ENCODE measurements around the gene PARP9. TPM values are rescaled to one million over a fixed set of nuclear protein-coding genes. Genes with fewer than 3 reads are reported as not detected.

The PARP9 gene
- total and polyA plus RNA-seq, 10 of the 15 experiments (the other 5 are each of a cell fraction or from before 2014, with no cell fraction given) = 34.0 to 122 (median 46.1) TPM

DNA sequence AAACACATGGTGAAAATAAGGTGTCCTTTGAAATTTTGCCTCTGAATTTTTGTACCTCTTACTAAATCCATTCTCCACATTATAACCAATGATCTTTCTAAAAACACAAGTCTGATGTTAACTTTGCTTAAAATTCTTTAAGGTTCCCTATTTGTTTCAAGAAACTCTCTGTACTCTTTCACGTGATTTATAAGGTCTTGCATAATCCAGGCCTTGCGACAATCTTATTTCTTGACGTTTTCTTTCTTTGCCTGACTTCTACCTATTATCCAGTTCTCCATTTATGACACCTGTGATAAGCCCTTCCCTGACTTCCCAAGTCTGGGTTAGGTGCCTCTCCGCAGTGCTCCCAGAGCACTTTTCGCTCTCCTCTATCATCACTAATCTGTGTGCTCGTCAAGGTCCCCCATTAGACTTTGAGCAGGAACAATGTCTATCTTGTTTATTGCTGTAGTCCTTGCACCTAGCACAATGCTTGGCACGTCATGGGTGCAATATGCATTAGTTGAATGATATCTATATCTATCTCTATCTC lies 25.1 kb downstream of the PARP9 start:
- Histone ChIP-seq H3K79me2 (ENCODE audit: control insufficient read depth, insufficient read depth, low read length) (no peaks in the 10 kb centered on the region), H3K4me3 (no peak overlapping the region), H3K9me3 (replicated peaks; ENCODE audit: control insufficient read depth, insufficient read depth, low read length) (no peaks in the 10 kb centered on the region), H4K20me1 (ENCODE audit: control insufficient read depth, insufficient read depth) (no peaks in the 10 kb centered on the region), H3K9ac (ENCODE audit: control insufficient read depth, insufficient read depth, low read length) (no peak overlapping the region), H3K27ac (ENCODE audit: control insufficient read depth, insufficient read depth) (no peak overlapping the region), H2AFZ (ENCODE audit: control insufficient read depth, low read depth, low read length) (no peak overlapping the region), H3K4me1 (ENCODE audit: control insufficient read depth, insufficient read depth, low read length) (peaks cover 5% of the 10 kb centered on the region), H3K27me3 (replicated peaks in 1 of 2; ENCODE audit: control insufficient read depth in 2 of 2, insufficient read depth in 2 of 2, low read length in 1 of 2) (no peaks in the 10 kb centered on the region), H3K4me2 (ENCODE audit: control insufficient read depth, insufficient read depth) (no peak overlapping the region), H3K36me3 (ENCODE audit: control insufficient read depth in 2 of 2, insufficient read depth in 2 of 2, low read length in 1 of 2) (peaks cover 2 to 7% of the 10 kb centered on the region in 2 experiments)
- FAIRE-seq (no peak), ATAC-seq (no peak), DNase-seq (ENCODE audit: low read depth, low spot score) (no peak)
- no peak for TF ChIP-seq GABPA (IDR thresholded peaks at IDR 0.05; ENCODE audit: low read depth)
- TF ChIP-seq, protein P1, sequence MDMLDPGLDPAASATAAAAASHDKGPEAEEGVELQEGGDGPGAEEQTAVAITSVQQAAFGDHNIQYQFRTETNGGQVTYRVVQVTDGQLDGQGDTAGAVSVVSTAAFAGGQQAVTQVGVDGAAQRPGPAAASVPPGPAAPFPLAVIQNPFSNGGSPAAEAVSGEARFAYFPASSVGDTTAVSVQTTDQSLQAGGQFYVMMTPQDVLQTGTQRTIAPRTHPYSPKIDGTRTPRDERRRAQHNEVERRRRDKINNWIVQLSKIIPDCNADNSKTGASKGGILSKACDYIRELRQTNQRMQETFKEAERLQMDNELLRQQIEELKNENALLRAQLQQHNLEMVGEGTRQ (IDR thresholded peaks at IDR 0.05; ENCODE audit: borderline replicate concordance, low read depth, low read length) = no peak
- TF ChIP-seq BACH1 (IDR thresholded peaks at IDR 0.05; ENCODE audit: borderline replicate concordance) = no peak
- TF ChIP-seq CBFB (IDR thresholded peaks at IDR 0.05; ENCODE audit: low read depth) = no peak
- TF ChIP-seq KDM1A (IDR thresholded peaks at IDR 0.05; ENCODE audit: borderline replicate concordance) = no peak
- TF ChIP-seq ZNF274 (IDR thresholded peaks at IDR 0.05; ENCODE audit: insufficient read depth, insufficient read length) = no peak
- no peak for TF ChIP-seq POLR2AphosphoS5 (IDR thresholded peaks at IDR 0.05; ENCODE audit: low read length)
- no peak for TF ChIP-seq RB1 (IDR thresholded peaks at IDR 0.05; ENCODE audit: borderline replicate concordance)
- no peak for TF ChIP-seq IRF4 (IDR thresholded peaks at IDR 0.05; ENCODE audit: low read depth, low read length)
- no peak for TF ChIP-seq PAX5 (IDR thresholded peaks at IDR 0.05; ENCODE audit: borderline replicate concordance, low read depth, low read length)
- no peak for TF ChIP-seq SUZ12 (IDR thresholded peaks at IDR 0.05; ENCODE audit: unreplicated experiment)
- no peak for TF ChIP-seq BHLHE40 (IDR thresholded peaks at IDR 0.05; ENCODE audit: borderline replicate concordance in 1 of 2, low read depth in 2 of 2, low read length in 1 of 2)
- no peak for TF ChIP-seq IKZF1 (conservative IDR thresholded peaks at IDR 0.05)
- TF ChIP-seq, protein P2, sequence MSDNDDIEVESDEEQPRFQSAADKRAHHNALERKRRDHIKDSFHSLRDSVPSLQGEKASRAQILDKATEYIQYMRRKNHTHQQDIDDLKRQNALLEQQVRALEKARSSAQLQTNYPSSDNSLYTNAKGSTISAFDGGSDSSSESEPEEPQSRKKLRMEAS (IDR thresholded peaks at IDR 0.05; ENCODE audit: low read depth, low read length) = no peak
- intact Hi-C loops (cut with micrococcal nuclease; ENCODE audit: unreplicated experiment) = loop anchor here (10.0 kb wide), 1 partner anchor 144 kb away; no protein-coding TSS in a partner anchor
- in situ Hi-C loops (cut with MboI) = loop anchor here (10.0 kb wide), 1 partner anchor 994 kb away; the partner anchor contains the start of gene POLQ
- ChIA-PET SMC1A (ENCODE audit: uncharacterized antibody, unreplicated experiment) (interaction anchor here (1.5 kb wide), 1 partner anchor 20 kb away, joined by 4 read pairs; no protein-coding TSS in a partner anchor), POLR2A (no interaction called here), RAD21 (ENCODE audit: unreplicated experiment) (no interaction called here), CTCF (interaction anchor here (2.5 kb wide), 1 partner anchor 141 kb away, joined by 7 read pairs; no protein-coding TSS in a partner anchor)
- 84% methylated on average over 7 of the region's 7 CpGs for WGBS (ENCODE audit: insufficient coverage, insufficient replicate concordance, low lambda C conversion rate, missing lambda C conversion rate)
- BruUV-seq (replicated peaks) = no TSS peak

Measured in GM12878 (cell line).